Activated CD4-positive, CD25-positive, alpha-beta regulatory T cell treated with anti-CD3 and anti-CD28 coated beads, Interleukin-2, amount 50 U/mL, for 72 hours (primary cell): ENCODE results near the gene GALNTL6.

Source experiments
- DNase-seq: peaks from one replicate; pipeline ENCODE4 v3.0.0; 2021

GALNTL6 gene

GRCh38 chr4:172009446-172010230 is 196.4 kb downstream of the GALNTL6 start:
- no peak for DNase-seq

- DNase-seq, result no peak
Measured at GRCh38 chr4:172011196-172011595, 198.0 kb downstream of the GALNTL6 start.

GRCh38 chr4:172018358-172018757 is 205.2 kb downstream of the GALNTL6 start:
- DNase-seq, result no peak

GRCh38 chr4:172035562-172035961 is 222.4 kb downstream of the GALNTL6 start:
- DNase-seq, result no peak

GRCh38 chr4:172040766-172041165 is 227.6 kb downstream of the GALNTL6 start:
- no peak for DNase-seq

GRCh38 chr4:172042714-172043114 is 229.5 kb downstream of the GALNTL6 start:
- no peak for DNase-seq

- DNase-seq, result no peak
Measured at GRCh38 chr4:172045981-172046380, 232.8 kb downstream of the GALNTL6 start.

- DNase-seq, result no peak
Measured at GRCh38 chr4:172048666-172049065, 235.5 kb downstream of the GALNTL6 start.

GRCh38 chr4:172050911-172051310 is 237.7 kb downstream of the GALNTL6 start:
- DNase-seq, result no peak

- no peak for DNase-seq
Measured at GRCh38 chr4:172055046-172055445, 241.8 kb downstream of the GALNTL6 start.

- no peak for DNase-seq
Measured at GRCh38 chr4:172055498-172055897, 242.3 kb downstream of the GALNTL6 start.

- DNase-seq, result no peak
Measured at GRCh38 chr4:172061204-172061603, 248.0 kb downstream of the GALNTL6 start.

- no peak for DNase-seq
Measured at GRCh38 chr4:172068506-172068905, 255.3 kb downstream of the GALNTL6 start.

GRCh38 chr4:172073590-172073989 is 260.4 kb downstream of the GALNTL6 start:
- no peak for DNase-seq

GRCh38 chr4:172083272-172083671 is 270.1 kb downstream of the GALNTL6 start:
- no peak for DNase-seq

- DNase-seq, result no peak
Measured at GRCh38 chr4:172088556-172088955, 275.4 kb downstream of the GALNTL6 start.

- DNase-seq, result no peak
Measured at GRCh38 chr4:172095161-172095560, 282.0 kb downstream of the GALNTL6 start.

- DNase-seq, result no peak
Measured at GRCh38 chr4:172096786-172097185, 283.6 kb downstream of the GALNTL6 start.

- DNase-seq, result no peak
Measured at GRCh38 chr4:172099376-172099775, 286.2 kb downstream of the GALNTL6 start.

- no peak for DNase-seq
Measured at GRCh38 chr4:172103456-172103855, 290.3 kb downstream of the GALNTL6 start.

GRCh38 chr4:172104539-172104938 is 291.3 kb downstream of the GALNTL6 start:
- no peak for DNase-seq

GRCh38 chr4:172105918-172106317 is 292.7 kb downstream of the GALNTL6 start:
- no peak for DNase-seq

- no peak for DNase-seq
Measured at GRCh38 chr4:172109466-172109865, 296.3 kb downstream of the GALNTL6 start.

- DNase-seq, result no peak
Measured at GRCh38 chr4:172124656-172125308, 311.6 kb downstream of the GALNTL6 start.

- no peak for DNase-seq
Measured at GRCh38 chr4:172125443-172125842, 312.2 kb downstream of the GALNTL6 start.
